HG03039 (cell line): ENCODE measurements around the gene KCTD16.

ENCODE experiments used
- ATAC-seq: cut with Tn5 transposase; IDR thresholded peaks from one replicate; pipeline ENCODE4 v1.9.1; 2021; ENCODE audit warnings: mild to moderate bottlenecking, moderate library complexity; ENCODE audit not compliant: unreplicated experiment

The KCTD16 gene

DNA sequence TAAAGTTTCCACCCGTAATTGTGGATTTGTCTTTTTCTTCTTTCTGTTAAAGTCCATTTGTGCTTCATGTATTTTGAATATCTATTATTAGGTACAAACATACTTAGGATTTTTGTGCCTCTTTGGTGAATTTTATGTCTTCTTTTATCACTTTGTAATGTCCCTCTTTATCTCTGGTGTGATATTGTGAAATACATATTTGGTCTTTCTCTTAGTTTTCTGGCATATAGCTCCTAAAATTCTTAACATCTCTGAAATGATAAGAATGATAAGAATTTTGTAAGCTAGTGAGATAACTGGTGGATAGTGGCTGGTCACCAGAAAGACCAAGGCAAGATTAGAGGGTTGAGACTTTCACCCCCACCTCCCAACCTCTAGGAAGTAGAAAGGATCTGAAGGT, 111.1 kb downstream of the KCTD16 start:
- no peak for ATAC-seq

DNA sequence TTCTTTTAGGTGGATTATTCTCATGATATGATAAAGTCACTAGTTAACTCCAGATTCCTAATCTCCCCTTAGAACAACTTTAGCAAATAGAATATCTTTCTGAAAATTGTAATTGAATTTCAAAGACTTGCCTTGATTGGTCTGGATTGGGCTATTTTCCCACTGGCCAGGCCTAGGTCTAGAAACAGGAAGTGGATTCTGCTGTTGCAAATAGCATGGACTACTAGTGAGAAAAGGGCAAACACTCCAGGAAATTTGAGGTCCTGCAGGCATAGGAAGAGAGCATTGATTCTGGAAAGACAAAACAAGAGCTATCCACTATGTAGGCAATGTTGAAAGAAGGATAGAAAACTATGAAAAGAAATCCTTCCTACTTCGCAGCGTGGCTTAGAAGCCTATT, 113.4 kb downstream of the KCTD16 start:
- no peak for ATAC-seq

DNA sequence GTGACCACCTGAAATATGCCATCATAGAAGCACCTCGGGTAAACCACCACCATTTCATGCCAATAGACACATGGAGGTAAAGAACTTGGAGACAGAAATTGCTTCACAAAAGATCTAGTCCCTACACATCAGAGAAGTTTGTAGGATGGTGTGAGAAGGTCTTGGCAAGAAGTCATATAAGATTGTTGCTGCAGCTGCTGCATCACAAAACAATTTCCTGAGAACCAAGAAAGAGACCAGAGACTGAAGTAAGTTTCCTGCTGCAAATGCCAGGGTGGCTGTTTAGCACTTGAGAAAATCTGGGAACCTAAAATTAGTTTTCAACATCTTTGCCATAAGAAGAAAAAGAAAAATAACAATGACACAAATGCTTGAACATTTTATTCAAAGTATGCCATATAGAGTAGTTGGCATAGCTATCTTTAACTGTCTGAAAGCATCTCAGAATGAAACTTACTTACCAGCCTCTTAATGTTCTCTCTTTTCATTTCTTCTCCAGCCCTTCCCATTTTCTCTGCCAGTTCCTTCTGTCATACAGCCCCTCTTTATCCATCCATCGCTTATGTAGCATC, 114.3 kb downstream of the KCTD16 start:
- ATAC-seq: no peak

DNA sequence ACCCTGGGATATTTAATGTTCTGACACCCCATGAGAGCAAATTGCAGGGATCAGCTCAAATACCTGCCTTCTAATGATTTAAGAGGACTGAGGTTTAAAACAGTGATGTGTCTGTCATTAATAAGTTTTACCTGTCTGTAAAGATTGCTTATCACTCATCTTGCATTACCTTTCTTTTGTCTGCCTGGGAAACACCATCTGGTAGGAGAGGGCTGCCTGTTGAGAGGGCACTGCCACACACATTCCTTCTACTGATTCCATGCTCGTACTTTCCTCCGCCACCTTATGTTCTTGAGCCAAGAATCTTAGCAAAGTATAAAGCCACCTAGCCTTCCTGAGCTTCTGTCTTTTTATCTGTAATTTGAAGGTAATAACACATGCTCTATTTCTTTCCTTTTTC, 118.6 kb downstream of the KCTD16 start:
- no peak for ATAC-seq

- no peak for ATAC-seq
These were observed 121.4 kb downstream of the KCTD16 start for GRCh38 chr5:144292029-144292428.

DNA sequence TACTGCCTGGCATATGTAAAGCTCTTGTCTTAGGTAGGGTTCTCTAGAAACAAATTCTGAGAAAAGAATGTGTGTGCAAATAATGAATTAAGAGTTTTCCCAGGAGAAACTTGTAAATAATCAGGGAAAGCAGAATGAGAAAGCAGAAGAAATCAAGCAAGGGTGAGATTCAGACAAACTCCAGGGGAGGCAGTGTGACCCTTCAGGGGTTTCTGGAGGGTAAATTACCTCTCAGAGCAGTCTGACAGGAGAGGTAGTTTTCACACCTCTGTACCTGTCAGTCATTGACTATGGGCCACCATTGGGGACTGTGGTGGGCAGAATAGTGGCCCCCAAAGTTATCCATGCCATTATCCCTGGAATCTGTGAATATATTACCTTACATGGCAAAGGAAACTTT, 124.6 kb downstream of the KCTD16 start:
- no peak for ATAC-seq

GRCh38 chr5:144297081-144297480, 126.4 kb downstream of the KCTD16 start:
- no peak for ATAC-seq

- ATAC-seq: no peak
These were observed 128.0 kb downstream of the KCTD16 start for GRCh38 chr5:144298658-144299057.

GRCh38 chr5:144304688-144305087, 134.0 kb downstream of the KCTD16 start:
- no peak for ATAC-seq

DNA sequence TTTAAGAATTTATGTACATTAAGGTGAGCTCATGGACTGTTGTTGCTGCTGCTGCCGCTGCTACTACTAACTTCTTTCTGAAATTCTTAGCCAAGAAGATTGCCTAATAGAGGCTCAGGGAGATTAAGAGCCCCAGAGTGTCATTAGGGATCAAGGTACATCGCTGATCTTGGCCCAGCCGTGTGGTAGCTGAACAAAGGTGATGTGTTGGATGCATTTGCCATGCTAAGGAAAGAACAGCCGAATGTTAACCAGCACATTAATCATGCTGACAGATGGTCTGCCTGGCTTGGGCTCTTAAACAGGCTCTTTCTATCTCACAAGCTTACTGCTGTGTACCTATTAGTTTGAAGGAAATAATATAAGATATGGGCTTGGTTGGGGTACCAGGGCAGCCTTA, 137.1 kb downstream of the KCTD16 start:
- no peak for ATAC-seq

DNA sequence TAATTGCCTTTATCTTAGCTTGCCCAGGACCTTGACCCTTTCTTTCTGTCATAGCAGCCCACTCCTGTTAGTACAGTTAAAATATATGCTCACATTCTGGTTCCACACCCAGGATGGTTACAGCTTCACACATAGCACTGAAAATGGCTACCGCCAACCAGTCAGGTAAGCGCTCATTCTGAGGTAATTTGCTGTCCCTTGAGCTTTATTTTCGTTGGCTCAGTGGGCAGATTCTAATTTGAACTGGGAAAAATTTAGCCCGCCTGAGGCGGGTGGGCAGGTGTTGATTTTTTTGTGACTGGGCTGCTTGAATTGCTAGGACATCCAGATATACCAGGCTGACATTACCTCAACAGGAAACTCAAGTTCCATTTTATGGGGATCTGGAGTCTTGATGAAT, 137.5 kb downstream of the KCTD16 start:
- no peak for ATAC-seq

- no peak for ATAC-seq
These were observed 138.4 kb downstream of the KCTD16 start for GRCh38 chr5:144308906-144309670.

DNA sequence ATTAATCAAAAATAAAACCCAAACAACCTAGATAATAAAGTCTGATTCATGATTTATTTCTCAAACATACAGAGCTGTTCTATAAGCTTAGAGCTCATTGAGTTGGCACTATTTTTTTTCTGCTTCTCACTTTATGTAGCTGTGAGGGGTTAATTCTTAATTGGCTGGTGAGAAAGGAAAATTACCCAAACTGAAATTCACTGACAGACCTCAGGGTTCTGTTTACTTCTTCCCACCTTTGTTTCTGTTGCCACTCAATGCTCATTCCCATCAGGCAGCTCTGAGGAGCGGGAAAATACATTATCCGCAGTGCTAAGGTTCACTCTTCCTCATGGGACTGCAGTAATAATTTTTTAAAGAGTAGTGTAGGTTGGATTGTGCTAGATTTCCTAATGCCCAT, 139.9 kb downstream of the KCTD16 start:
- no peak for ATAC-seq

GRCh38 chr5:144313147-144313726, 142.6 kb downstream of the KCTD16 start:
- no peak for ATAC-seq

DNA sequence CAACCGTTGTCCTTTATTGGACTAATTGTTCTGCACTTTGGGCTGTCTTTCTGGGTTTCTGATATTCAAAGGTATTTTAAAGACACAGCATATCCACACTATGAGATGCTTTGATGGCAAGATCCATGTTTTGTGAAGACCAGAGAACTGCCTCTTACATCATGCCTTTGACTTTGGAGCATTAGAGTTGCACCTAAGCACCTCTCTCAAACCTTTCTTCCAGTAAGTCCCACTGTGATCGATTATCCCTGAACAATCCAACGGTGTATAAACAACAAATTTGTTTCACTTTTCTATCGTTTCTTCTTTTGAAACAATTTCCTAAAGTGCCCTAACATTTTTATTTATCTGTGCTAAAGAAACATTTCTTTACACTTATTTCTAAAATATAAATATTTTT, 144.4 kb downstream of the KCTD16 start:
- ATAC-seq: no peak

DNA sequence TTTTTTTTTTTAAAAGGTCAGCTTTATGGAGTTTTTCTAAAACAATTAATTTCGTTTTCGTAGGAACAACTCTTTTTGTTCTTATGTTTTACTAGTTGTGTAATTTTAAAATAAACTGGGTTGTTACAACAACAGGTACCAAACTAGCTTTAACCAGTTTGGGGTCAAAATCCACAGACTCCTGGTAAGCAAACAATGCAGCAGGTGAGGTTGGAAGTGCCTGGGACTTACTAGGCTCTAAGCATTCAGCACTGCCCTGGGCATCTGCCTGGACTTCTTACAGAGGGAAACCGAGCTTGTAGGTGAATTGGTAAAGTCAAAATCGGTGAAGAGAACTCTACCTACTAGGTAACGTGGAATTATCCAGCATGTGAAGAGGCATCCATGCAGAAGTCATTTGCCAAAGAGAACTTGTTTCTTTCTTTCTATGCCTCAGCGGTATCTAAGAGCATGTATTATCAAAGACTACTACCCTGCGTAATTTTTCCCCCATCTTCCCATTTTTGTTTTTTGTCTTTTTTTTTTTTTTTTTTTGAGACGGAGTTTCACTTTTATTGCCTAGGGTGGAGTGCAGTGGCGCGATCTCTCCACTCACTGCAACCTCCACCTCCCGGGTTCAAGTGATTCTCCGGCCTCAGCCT, 145.4 kb downstream of the KCTD16 start:
- ATAC-seq: no peak

DNA sequence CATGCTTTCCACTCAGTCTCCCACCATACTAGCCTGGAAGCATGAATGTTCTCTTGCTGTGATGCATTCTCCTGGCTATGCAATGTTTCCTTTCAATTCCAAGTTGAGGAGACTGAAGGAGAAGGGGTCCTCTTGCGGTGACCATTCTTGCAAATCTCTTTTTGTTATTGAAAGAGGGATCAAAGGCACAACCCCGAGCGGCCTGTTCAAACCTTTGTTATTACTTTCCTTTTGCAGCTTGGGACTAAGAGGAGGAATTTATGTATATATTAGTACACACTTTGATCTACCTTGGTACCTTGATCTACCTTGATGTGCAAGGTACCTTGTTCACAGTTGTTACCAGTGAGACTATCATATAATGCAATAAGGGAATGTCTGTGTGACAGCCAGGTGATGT, 147.3 kb downstream of the KCTD16 start:
- ATAC-seq: no peak

DNA sequence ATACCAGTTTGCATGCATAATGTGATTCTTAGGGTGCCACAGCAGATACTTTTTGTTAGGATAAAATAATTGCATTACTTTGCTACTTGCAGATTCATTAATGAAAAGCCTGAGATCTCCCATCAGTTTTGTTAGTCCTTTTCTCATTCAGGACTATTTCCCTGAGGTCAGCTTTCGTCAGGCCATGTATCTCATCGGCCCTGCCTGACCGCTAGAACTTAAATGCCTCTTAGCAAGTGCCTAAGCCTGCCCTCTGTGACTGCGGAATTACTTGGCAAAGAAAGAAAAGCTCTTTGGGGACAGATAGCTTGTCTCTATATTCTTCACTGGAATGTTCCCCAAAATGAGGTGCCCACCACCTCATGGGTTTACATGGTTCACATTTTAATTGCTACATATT, 147.8 kb downstream of the KCTD16 start:
- ATAC-seq: no peak

GRCh38 chr5:144323181-144323580, 152.5 kb downstream of the KCTD16 start:
- no peak for ATAC-seq

- ATAC-seq: no peak
These were observed 154.9 kb downstream of the KCTD16 start for GRCh38 chr5:144325532-144325931.

- ATAC-seq: no peak
These were observed 157.8 kb downstream of the KCTD16 start for GRCh38 chr5:144328494-144328893.

GRCh38 chr5:144328980-144329379, 158.3 kb downstream of the KCTD16 start:
- no peak for ATAC-seq
